ENCODE data around the gene ST6GALNAC2.
"Not testable (repeated sequence)": the region's sequence is repeated elsewhere in the genome, so short reads cannot be mapped to it uniquely, and the experiment has no call there.

ST6GALNAC2 gene

DNA sequence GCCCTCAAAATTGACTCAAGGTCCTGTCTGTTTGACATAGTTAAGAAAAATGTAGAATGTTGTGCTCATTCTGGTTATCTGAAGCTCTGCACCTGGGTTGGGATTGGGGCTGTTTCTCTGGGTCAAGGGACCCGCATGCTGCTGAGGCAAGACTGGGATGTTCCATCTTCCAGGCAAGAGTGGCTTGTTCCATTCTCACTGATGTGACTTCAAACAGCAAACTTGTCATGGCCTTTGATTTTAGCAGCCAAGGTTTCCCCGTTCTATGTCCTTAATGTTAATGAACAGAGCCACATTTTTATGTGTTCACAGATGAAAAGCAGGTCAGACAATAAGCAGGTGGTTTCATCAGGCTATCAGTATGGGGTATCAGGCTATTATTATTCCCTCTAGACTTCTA, 32.2 kb upstream of the ST6GALNAC2 start:
- Histone ChIP-seq H3K9me3 (ENCODE audit: control insufficient read depth in 2 of 2, low read length in 2 of 2) (no peaks in the 10 kb centered on the region), H3K4me3 (ENCODE audit: low read length in 2 of 2) (no peak overlapping the region), H3K9ac (ENCODE audit: low read depth in 1 of 2, low read length in 2 of 2) (no peak overlapping the region), H3K27ac (ENCODE audit: low read depth in 2 of 2, low read length in 2 of 2) (no peak overlapping the region), H3K36me3 (ENCODE audit: control insufficient read depth in 2 of 2, insufficient read depth in 2 of 2, low read length in 2 of 2) (peaks cover 0 to 4% of the 10 kb centered on the region in 2 donors), H3K4me1 (ENCODE audit: control insufficient read depth in 2 of 2, insufficient read depth in 2 of 2, low read length in 2 of 2) (no peaks in the 10 kb centered on the region), H3K27me3 (ENCODE audit: control insufficient read depth in 2 of 2, insufficient read depth in 2 of 2, low read length in 2 of 2) (no peaks in the 10 kb centered on the region)

DNA sequence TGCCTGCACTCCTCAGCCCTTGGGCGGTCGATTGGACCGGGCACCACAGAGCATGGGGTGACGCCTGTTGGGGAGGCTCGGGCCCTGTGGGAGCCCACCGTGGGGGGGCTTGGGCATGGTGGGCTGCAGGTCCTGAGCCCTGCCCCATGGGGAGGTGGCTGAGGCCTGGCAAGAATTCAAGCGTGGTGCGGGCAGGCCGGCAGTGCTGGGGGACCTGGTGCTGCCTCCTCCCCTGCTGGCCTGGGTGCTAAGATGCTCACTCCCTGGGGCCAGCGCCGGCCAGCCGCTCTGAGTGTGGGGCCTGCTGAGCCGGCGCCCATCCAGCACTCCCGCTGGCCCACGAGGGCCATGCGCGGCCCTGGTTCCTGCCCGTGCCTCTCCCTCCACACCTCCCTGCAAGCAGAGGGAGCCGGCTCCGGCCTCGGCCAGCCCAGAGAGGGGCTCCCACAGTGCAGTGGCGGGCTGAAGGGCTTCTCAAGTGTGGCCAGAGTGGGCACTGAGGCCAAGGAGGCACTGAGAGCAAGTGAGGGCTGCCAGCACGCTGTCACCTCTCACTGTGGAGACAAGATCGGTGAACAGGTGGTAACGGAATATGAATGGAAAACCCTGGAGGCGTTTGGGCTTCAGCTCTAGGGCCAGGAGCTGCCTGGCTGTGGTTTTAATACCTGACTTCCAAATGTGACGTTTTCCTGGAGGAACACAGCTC, 29.4 kb upstream of the ST6GALNAC2 start:
- Histone ChIP-seq H3K9me3 (ENCODE audit: control insufficient read depth in 2 of 2, low read length in 2 of 2) (no peaks in the 10 kb centered on the region), H3K9ac (ENCODE audit: low read depth in 1 of 2, low read length in 2 of 2) (no peak overlapping the region), H3K4me3 (ENCODE audit: low read length in 2 of 2) (no peak overlapping the region), H3K27ac (ENCODE audit: low read depth in 2 of 2, low read length in 2 of 2) (no peak overlapping the region), H3K27me3 (ENCODE audit: control insufficient read depth in 2 of 2, insufficient read depth in 2 of 2, low read length in 2 of 2) (no peaks in the 10 kb centered on the region), H3K36me3 (ENCODE audit: control insufficient read depth in 2 of 2, insufficient read depth in 2 of 2, low read length in 2 of 2) (peaks cover 0 to 4% of the 10 kb centered on the region in 2 donors), H3K4me1 (ENCODE audit: control insufficient read depth in 2 of 2, insufficient read depth in 2 of 2, low read length in 2 of 2) (no peaks in the 10 kb centered on the region)

DNA sequence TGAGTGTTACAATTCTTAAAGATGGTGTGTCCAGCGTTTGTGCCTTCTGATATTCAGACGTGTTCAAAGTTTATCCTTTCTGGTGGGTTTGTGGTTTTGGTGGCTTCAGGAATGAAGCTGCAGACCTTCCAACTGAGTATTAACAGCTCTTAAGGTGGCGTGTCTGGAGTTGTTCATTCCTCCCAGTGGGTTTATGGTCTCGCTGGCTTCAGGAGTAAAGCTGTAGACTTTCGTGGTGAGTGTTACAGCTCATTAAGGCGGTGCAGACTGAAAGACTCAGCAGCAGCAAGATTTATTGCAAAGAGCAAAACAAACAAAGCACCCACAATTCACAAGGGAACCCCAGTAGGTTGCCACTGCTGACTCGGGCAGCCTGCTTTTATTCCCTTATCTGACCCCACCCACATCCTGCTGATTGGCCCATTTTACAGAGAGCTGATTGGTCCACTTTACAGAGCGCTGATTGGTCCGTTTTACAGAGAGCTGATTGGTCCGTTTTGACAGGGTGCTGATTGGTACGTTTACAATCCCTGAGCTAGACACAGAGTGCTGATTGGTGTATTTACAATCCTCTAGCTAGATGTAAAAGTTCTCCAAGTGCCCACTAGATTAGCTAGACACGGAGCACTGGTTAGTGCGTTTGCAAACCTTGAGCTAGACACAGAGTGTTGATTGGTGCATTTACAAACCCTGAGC, 28.6 kb upstream of the ST6GALNAC2 start:
- H3K27me3 ChIP-seq (ENCODE audit: control insufficient read depth in 2 of 2, insufficient read depth in 2 of 2, low read length in 2 of 2): not testable (repeated sequence)

DNA sequence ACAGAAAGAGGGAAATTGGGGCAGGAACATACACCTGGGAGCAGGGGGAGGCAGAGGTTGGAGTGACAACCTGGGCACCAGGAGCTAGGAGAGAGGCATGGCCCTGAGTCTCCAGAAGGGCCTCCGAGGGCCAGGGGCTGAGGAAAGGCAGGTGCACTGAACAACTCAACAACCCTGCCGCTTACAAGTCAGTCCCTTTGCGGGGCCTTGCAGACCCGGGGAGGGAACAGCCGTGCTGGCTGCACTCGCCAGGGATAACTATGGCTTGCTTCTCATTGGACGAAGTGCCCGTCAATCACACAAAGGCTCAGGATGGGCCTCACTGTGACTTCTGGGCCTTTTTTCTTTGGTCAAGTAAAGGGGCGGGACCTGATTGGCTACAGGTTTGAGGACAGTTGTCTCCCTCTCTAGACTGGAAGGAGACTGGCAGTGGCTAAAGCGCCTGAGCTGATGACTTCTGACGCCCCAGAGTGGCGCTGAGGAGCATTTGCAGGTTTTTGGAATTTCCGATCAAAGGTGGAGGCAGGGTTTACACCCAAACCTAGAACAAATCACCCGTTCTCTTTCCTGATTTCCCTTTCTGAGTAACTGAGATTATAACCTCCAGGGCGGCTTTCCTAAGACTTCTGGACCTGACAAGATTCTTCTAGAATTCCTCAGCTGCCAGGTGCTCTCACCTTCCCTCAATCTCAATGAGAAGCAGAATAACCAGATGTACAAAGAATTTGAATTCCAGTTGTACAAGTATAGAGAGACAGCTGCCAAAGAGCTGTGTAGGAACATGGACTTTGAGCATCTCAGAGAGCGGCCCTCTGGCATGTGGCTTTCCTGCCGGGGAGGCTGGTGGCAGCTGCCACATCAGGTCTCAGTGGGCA, 27.6 kb upstream of the ST6GALNAC2 start:
- Histone ChIP-seq H3K4me1 (ENCODE audit: control insufficient read depth in 2 of 2, insufficient read depth in 2 of 2, low read length in 2 of 2) (no peaks in the 10 kb centered on the region), H3K27me3 (ENCODE audit: control insufficient read depth in 2 of 2, insufficient read depth in 2 of 2, low read length in 2 of 2) (no peaks in the 10 kb centered on the region), H3K9ac (ENCODE audit: low read depth in 1 of 2, low read length in 2 of 2) (no peak overlapping the region), H3K4me3 (ENCODE audit: low read length in 2 of 2) (no peak overlapping the region), H3K36me3 (ENCODE audit: control insufficient read depth in 2 of 2, insufficient read depth in 2 of 2, low read length in 2 of 2) (no peaks in the 10 kb centered on the region), H3K9me3 (ENCODE audit: control insufficient read depth in 2 of 2, low read length in 2 of 2) (no peaks in the 10 kb centered on the region), H3K27ac (ENCODE audit: low read depth in 2 of 2, low read length in 2 of 2) (no peak overlapping the region)

More for the DNA sequence above, 28.6 kb upstream of the ST6GALNAC2 start:
- H3K9me3 ChIP-seq (ENCODE audit: control insufficient read depth in 2 of 2, low read length in 2 of 2); H3K4me3 ChIP-seq (ENCODE audit: low read length in 2 of 2); H3K27ac ChIP-seq (ENCODE audit: low read depth in 2 of 2, low read length in 2 of 2); H3K9ac ChIP-seq (ENCODE audit: low read depth in 1 of 2, low read length in 2 of 2); H3K4me1 ChIP-seq (ENCODE audit: control insufficient read depth in 2 of 2, insufficient read depth in 2 of 2, low read length in 2 of 2); H3K36me3 ChIP-seq (ENCODE audit: control insufficient read depth in 2 of 2, insufficient read depth in 2 of 2, low read length in 2 of 2): not testable (repeated sequence)

DNA sequence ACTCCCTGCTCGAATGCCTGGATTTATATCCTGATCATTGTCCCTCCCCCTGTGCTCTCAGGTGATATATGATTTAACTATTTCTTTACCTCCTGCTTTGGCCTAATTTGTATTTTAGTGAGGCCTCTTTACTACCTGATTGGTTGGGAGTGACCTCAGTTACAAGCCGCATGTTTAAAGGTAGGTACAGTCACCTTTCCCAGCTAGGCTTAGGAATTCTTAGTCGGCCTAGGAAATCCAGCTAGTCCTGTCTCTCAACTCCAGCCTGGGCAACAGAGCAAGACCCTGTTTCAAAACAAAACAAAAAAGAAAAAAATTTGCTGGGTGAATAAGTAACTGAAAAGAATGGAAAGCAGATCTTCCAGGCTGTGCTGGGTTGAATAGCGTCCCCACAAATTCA, 26.8 kb upstream of the ST6GALNAC2 start:
- H3K27ac ChIP-seq (ENCODE audit: low read depth in 2 of 2, low read length in 2 of 2): no peak overlapping the region
- H3K4me3 ChIP-seq (ENCODE audit: low read length in 2 of 2): no peak overlapping the region
- no peak overlapping the region for H3K9ac ChIP-seq (ENCODE audit: low read depth in 1 of 2, low read length in 2 of 2)
- H3K9me3 ChIP-seq (ENCODE audit: control insufficient read depth in 2 of 2, low read length in 2 of 2): no peaks in the 10 kb centered on the region
- no peaks in the 10 kb centered on the region for H3K27me3 ChIP-seq (ENCODE audit: control insufficient read depth in 2 of 2, insufficient read depth in 2 of 2, low read length in 2 of 2)
- no peaks in the 10 kb centered on the region for H3K36me3 ChIP-seq (ENCODE audit: control insufficient read depth in 2 of 2, insufficient read depth in 2 of 2, low read length in 2 of 2)
- no peaks in the 10 kb centered on the region for H3K4me1 ChIP-seq (ENCODE audit: control insufficient read depth in 2 of 2, insufficient read depth in 2 of 2, low read length in 2 of 2)

DNA sequence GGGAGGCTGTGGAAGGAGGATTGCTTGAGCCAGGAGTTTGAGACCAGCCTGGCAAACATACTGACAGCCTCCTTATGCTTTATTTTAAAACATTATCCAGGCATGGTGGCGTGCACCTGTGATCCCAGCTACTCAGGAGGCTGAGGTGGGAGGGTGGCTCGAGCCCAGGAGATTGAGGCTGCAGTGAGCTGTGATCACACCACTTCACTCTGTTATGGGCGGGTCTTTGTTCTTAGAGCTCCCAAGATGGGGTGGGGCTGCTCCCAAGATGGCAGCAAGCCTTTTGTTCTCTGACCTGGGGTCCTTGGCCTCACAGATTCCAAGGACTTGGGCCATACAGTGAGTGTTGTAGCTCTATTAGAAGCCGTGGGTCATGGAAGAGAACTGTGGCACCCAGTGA, 26.1 kb upstream of the ST6GALNAC2 start:
- Histone ChIP-seq H3K4me1 (ENCODE audit: control insufficient read depth in 2 of 2, insufficient read depth in 2 of 2, low read length in 2 of 2) (no peaks in the 10 kb centered on the region), H3K27me3 (ENCODE audit: control insufficient read depth in 2 of 2, insufficient read depth in 2 of 2, low read length in 2 of 2) (no peaks in the 10 kb centered on the region), H3K9me3 (ENCODE audit: control insufficient read depth in 2 of 2, low read length in 2 of 2) (no peaks in the 10 kb centered on the region), H3K4me3 (ENCODE audit: low read length in 2 of 2) (no peak overlapping the region), H3K9ac (ENCODE audit: low read depth in 1 of 2, low read length in 2 of 2) (no peak overlapping the region), H3K36me3 (ENCODE audit: control insufficient read depth in 2 of 2, insufficient read depth in 2 of 2, low read length in 2 of 2) (no peaks in the 10 kb centered on the region), H3K27ac (ENCODE audit: low read depth in 2 of 2, low read length in 2 of 2) (no peak overlapping the region)

DNA sequence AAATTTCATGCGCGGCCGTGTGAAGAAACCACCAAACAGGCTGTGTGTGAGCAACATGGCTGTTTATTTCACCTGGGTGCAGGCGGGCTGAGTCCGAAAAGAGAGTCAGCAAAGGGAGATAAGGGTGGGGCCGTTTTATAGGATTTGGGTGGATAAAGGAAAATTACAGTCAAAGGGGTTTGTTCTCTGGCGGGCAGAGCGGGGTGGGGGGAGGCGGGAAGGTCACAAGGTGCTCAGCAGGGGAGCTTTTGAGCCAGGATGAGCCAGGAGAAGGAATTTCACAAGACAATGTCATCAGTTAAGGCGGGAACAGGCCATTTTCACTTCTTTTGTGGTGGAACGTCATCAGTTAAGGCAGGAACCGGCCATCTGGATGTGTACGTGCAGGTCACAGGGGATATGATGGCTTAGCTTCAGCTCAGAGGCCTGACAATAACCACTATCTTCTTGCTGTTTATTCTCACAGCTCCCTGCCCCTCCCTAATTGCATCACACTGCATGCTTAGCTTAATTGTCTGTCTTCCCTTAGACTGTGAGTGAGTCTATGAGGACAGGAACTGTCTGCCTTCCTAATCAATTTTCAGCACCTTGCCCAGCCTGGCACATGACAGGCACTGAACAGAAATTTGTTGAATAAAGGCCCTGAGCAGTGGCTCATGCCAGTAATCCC, 25.6 kb upstream of the ST6GALNAC2 start:
- not testable (repeated sequence) for H3K4me3 ChIP-seq (ENCODE audit: low read length in 2 of 2); H3K27ac ChIP-seq (ENCODE audit: low read depth in 2 of 2, low read length in 2 of 2); H3K9me3 ChIP-seq (ENCODE audit: control insufficient read depth in 2 of 2, low read length in 2 of 2); H3K4me1 ChIP-seq (ENCODE audit: control insufficient read depth in 2 of 2, insufficient read depth in 2 of 2, low read length in 2 of 2); H3K36me3 ChIP-seq (ENCODE audit: control insufficient read depth in 2 of 2, insufficient read depth in 2 of 2, low read length in 2 of 2); H3K9ac ChIP-seq (ENCODE audit: low read depth in 1 of 2, low read length in 2 of 2); H3K27me3 ChIP-seq (ENCODE audit: control insufficient read depth in 2 of 2, insufficient read depth in 2 of 2, low read length in 2 of 2)

DNA sequence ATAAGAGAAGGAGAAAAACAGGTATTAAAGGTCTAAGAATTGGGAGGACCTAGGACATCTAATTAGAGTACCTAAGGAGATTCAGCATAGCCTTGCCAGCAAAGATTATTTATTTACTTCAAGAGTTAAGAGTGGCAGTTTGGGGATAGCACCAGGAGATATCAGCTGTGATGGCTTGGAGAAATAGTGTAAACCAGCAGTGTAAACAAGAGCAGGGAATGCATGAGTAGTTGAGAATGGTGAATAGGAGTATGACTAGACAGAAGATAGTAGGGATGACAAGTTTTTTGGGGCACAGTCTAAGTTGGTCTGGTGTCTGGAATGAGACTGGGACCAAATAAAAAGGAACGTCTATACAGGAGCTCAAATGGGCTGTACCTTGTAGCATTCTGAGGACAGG, 21.0 kb upstream of the ST6GALNAC2 start:
- not testable (repeated sequence) for H3K4me3 ChIP-seq (ENCODE audit: low read length in 2 of 2); H3K9ac ChIP-seq (ENCODE audit: low read depth in 1 of 2, low read length in 2 of 2); H3K27ac ChIP-seq (ENCODE audit: low read depth in 2 of 2, low read length in 2 of 2); H3K36me3 ChIP-seq (ENCODE audit: control insufficient read depth in 2 of 2, insufficient read depth in 2 of 2, low read length in 2 of 2); H3K27me3 ChIP-seq (ENCODE audit: control insufficient read depth in 2 of 2, insufficient read depth in 2 of 2, low read length in 2 of 2); H3K4me1 ChIP-seq (ENCODE audit: control insufficient read depth in 2 of 2, insufficient read depth in 2 of 2, low read length in 2 of 2); H3K9me3 ChIP-seq (ENCODE audit: control insufficient read depth in 2 of 2, low read length in 2 of 2)

DNA sequence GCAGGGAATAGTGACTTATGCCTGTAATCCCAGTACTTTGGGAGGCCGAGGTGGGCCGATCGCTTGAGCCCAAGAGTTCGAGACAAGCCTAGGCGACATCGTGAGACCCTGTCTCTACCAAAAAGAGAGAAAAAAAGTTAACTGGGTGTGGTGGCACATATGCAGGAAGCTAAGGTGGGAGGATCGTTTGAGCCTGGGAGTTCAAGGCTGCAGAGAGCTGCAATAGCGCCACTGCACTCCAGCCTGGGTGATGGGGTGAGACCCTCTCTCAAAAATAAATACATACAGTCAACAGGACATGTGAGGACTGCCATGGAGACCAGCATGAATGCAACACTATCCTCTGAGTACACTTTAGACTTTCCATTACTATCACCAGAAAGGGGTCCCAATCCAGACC, 15.4 kb upstream of the ST6GALNAC2 start:
- H3K36me3 ChIP-seq (ENCODE audit: control insufficient read depth in 2 of 2, insufficient read depth in 2 of 2, low read length in 2 of 2): no peaks in the 10 kb centered on the region
- no peak overlapping the region for H3K27ac ChIP-seq (ENCODE audit: low read depth in 2 of 2, low read length in 2 of 2)
- H3K9me3 ChIP-seq (ENCODE audit: control insufficient read depth in 2 of 2, low read length in 2 of 2): no peaks in the 10 kb centered on the region
- H3K27me3 ChIP-seq (ENCODE audit: control insufficient read depth in 2 of 2, insufficient read depth in 2 of 2, low read length in 2 of 2): no peaks in the 10 kb centered on the region
- H3K9ac ChIP-seq (ENCODE audit: low read depth in 1 of 2, low read length in 2 of 2): no peak overlapping the region
- no peak overlapping the region for H3K4me3 ChIP-seq (ENCODE audit: low read length in 2 of 2)
- no peaks in the 10 kb centered on the region for H3K4me1 ChIP-seq (ENCODE audit: control insufficient read depth in 2 of 2, insufficient read depth in 2 of 2, low read length in 2 of 2)
